CD4-positive, alpha-beta T cell treated with Interleukin-10 for 1 hour (primary cell): ENCODE measurements around the gene PIAS1.
A peak's percentile ranks its signal among the peaks of the same experiment; 100 is the strongest.
"Not testable (repeated sequence)": the region's sequence is repeated elsewhere in the genome, so short reads cannot be mapped to it uniquely, and the experiment has no call there.

ENCODE experiments used
- DNase-seq: peaks from one replicate; pipeline ENCODE4 v3.0.0-alpha.2; 2020

The PIAS1 gene

DNA sequence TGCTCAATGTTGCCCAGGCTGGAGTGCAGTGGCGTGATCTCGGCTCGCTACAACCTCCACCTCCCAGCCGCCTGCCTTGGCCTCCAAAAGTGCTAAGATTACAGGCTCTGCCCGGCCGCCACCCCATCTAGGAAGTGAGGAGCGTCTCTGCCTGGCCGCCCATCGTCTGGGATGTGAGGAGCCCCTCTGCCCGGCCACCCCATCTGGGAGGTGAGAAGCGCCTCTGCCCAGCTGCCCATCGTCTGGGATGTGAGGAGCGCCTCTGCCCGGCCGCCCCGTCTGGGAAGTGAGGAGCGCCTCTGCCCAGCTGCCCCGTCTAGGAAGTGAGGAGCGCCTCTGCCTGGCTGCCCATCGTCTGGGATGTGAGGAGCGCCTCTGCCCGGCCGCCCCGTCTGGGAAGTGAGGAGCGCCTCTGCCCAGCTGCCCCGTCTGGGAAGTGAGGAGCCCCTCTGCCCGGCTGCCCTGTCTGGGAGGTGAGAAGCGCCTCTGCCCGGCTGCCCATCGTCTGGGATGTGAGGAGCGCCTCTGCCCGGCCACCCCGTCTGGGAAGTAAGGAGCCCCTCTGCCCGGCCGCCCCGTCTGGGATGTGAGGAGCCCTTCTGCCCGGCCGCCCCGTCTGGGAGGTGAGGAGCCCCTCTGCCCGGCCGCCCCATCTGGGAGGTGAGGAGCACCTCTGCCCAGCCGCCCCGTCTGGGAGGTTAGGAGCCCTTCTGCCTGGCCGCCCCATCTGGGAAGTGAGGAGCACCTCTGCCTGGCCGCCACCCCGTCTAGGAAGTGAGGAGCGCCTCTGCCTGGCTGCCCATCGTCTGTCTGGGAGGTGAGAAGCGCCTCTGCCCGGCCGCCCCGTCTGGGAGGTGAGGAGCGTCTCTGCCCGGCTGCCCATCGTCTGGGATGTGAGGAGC lies 167.7 kb downstream of the PIAS1 start:
- DNase-seq = not testable (repeated sequence)

DNA sequence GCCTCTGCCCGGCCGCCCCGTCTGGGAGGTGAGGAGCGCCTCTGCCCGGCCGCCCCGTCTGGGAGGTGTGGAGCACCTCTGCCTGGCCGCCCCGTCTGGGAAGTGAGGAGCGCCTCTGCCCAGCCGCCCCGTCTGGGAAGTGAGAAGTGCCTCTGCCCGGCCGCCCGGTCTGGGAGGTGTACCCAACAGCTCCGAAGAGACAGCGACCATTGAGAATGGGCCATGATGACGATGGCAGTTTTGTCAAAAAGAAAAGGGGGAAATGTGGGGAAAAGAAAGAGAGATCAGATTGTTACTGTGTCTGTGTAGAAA lies 168.3 kb downstream of the PIAS1 start:
- DNase-seq = not testable (repeated sequence)

DNA sequence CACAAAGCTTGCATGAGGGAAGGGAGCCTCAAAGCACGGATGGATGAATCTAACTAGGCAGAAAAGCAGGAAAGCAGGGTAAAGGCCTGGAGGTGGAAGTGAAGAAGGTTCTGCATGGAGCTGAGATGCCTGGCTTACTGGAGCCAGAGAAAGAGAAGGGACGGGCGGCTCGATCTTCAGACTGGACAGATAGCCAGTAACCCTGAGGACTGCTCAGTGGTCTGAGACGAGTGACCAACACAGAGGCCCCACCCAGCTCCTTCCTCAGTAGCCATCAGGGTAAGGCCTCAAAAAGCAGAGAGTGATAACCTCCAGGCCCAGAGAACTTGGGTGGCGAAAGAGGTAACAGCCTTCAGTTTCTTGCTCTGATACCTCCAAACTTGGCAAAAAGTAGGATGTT lies 169.1 kb downstream of the PIAS1 start:
- DNase-seq = no peak

GRCh38 chr15:68224108-68224507 lies 170.0 kb downstream of the PIAS1 start:
- no peak for DNase-seq

GRCh38 chr15:68224546-68225250 lies 170.6 kb downstream of the PIAS1 start:
- DNase-seq = no peak

GRCh38 chr15:68225442-68225841 lies 171.3 kb downstream of the PIAS1 start:
- not testable (repeated sequence) for DNase-seq

DNA sequence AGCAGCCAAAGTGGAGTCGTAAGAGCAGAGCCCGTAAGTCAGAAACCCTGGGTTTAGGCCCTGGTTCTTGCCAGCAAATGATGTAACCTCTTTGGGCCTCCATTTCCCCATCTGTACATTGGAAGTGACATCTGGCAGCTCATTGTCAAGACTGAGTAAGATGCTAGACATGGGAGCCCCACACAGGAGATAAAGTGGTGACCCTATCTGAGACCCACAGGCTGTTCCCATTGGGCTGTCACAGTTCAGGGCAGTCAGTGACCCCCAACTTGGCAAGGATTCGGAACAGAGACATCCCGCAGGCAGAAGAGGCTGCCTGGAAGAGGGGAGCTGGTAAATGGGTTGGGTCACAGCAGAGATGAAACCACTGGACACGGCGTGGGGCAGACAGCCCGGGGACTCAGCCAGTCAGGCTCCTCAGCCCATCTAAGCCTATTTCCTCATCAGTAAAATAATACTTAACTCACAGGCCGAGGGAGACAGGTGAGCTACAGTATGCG lies 173.6 kb downstream of the PIAS1 start:
- DNase-seq = no peak

DNA sequence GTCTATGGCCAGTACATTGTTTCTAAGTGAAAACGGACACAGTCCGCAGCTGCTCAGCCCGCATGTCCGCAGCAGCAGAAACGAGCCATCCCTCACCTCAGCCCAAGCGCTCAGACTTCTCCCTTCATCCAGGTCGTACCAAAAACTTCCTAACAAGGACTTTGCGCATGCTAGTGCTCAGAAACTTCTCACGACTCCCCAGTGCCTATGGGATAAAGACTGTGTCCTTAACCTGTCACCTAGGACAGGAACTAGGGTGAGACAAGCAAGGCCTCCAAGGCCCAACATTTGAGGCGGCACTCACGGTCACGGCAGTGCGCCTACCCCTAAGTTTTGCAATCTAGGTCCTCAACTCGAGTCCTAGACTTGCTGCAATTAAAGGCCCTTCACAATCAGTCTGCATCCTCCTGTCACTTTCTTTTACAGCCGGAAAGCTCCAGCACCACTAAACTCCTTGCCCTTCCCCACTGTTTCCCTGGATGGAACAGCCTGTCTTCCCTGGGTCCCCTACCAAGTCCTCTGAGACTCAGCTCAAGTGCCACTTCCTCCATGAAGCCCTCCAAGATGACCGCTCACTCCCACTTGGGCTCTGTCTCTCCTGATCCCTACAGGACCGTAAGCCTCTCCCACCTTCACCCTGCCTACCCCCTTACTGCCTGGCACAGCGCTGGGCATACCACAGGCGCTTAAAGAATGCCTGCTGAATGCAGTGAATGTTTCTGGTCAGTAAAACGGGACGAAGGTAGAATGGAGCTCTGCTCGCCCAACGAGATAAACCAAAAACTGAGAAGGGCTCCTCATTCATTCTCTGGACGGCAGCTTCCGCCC lies 174.2 kb downstream of the PIAS1 start:
- no peak for DNase-seq

- DNase-seq = no peak
Observed at GRCh38 chr15:68228971-68229385, 174.9 kb downstream of the PIAS1 start.

- DNase-seq = peak; percentile 80
Observed at GRCh38 chr15:68229386-68230156, 175.5 kb downstream of the PIAS1 start, which contains the start of gene CLN6. Gene CLN6, minus strand, starts transcription at chr15:68229728. Its CDS starts 144 bp downstream, at chr15:68229584.

DNA sequence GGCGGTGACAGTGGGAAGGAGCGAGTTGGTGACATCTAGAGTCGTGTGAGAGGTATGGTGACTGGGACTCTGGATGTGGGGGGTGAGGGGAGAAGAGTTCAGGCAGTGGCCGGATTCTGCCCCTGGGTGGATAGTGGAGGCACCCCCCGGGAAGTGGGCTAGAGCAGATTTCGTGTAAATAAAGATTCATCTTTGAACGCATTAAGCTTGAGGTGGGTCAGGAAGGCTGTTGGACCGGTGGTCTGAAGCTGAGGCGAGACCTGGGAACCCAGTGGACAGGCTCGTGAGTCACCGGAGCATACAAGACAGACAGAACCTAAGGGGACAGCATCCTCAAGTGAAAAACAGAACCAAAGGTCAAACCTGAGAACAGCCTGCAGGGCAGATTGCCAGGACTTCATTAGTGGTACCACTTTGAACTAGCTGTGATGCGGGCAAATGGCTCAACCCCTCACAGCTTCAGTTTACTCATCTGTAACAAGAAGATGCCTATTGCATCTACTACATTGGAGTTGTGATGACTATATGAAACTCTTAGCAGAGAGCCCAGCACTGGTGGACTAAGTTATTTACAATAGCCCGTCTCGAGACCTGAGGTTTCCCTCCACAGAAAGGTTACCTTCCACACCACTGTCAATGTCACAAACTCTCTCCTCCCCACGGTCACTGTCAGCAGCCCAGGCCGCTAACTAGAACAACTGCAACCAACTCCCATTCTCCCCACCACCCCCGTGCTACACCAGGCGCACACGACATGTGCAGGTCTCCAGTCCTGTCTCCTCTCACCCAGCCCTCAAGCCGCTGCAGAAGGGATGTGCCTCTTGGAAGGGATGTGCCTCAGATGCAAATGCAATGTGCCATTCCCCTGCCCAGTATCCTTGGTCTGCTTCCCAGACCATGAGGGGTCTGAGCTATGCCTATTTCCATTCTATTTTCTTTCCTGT lies 176.3 kb downstream of the PIAS1 start:
- no peak for DNase-seq

GRCh38 chr15:68231102-68231818 lies 177.1 kb downstream of the PIAS1 start:
- DNase-seq = no peak

DNA sequence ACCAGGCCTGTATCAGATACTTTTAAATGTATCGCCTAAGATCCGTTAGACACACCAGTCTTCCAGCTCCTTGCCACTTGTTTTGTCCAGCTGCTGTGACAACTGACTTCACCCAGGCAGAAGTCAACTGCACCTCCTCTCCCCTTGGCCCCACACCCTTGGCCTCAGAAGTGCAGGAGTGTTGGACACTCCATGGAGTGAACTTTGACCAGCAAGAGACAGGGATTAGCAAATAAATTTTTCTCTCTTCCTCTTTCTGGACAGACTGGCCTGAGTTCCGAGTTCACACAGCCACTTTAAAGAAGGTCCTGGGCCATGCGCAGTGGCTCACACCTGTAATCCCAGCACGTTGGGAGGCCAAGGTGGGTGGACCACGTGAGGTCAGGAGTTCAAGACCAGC lies 178.3 kb downstream of the PIAS1 start:
- DNase-seq = no peak

DNA sequence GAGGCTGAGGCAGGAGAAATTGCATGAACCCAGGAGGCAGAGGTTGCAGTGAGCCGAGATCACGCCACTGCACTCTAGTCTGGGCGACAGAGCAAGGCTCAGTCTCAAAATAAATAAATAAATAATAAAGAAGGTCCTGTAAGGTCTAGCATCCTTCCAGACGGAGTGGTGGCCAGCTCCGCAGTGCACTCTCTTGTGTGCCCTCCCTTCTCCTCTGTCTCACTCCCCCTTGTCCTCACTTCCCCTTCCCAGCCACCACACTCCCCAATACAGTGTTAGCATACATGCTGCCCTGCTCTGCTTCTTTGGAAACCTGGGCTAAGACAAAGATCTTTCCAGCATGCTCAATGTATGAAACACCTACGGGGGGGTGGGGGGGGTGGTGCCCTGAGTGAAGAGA lies 178.8 kb downstream of the PIAS1 start:
- no peak for DNase-seq

- DNase-seq = no peak
Observed at GRCh38 chr15:68234060-68234459, 179.9 kb downstream of the PIAS1 start.

GRCh38 chr15:68234520-68234919 lies 180.4 kb downstream of the PIAS1 start:
- DNase-seq = not testable (repeated sequence)

- no peak for DNase-seq
Observed at GRCh38 chr15:68235022-68235421, 180.9 kb downstream of the PIAS1 start.

DNA sequence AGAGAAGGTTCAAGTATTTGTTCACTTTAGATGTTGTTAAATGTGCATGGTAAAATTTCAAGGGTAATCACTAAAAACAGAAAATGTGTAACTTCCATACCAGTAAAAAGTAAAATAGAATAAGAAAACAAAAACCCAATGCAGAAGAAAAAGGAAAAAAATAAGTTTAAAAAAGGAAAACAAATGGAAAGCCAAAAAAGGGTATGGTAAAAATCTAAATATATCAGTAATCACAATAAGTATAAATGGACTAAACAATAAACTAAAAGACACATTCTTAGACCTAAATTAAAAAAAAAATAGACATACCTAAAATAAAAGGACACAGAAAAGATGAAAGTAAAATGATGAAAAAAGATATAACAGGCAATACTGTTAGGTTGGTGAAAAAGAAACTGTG lies 184.9 kb downstream of the PIAS1 start:
- no peak for DNase-seq

GRCh38 chr15:68241088-68241935 lies 187.2 kb downstream of the PIAS1 start:
- DNase-seq = no peak
